ENCODE results near the gene PLOD3. TPM values are rescaled to one million over a fixed set of nuclear protein-coding genes. Genes with fewer than 3 reads are reported as not detected.

Gene PLOD3
- total and polyA plus RNA-seq, 2 experiments from 2014 or later = 149 to 189 TPM

DNA sequence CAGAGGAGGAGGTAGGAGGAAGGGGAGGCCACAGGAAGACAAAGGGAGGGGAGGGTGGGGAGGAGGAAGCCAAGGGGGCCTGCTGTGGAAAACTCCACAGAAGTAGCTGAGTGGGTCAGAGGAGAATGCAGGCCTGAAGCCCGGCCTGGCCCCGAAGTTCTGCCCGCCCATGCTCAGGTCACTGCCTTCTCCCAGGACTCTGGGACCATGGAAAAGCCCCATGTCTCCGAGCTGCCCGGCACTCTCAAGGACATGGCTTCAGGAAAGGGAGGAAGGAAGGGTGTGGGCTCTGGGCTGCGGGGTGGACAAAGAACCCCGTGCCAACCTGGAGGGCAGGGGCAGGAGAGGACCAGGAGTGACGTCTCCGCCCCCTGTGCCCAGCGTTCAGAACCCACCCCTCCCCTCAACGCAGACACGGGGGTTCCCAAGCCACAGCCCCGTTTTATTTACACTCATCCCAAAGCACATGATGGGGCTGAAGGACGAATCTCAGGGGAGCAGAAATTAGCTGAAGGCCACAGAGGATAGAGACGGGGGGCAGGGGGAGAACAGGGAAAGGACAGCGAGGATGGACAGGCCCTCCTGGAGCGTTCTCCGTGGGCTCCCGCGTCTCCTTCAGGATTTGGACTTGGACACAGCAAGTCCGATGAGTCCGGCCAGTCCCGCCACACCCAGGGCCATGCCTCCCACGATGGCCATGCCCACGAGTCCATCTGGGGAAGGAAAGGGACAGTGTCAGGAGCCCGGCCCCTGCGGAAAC, 22.0 kb upstream of the PLOD3 start:
- H3K27ac ChIP-seq = no peak overlapping the region
- H3K79me2 ChIP-seq (ENCODE audit: insufficient read depth) = peaks cover 40% of the 10 kb centered on the region
- no peak for DNase-seq

DNA sequence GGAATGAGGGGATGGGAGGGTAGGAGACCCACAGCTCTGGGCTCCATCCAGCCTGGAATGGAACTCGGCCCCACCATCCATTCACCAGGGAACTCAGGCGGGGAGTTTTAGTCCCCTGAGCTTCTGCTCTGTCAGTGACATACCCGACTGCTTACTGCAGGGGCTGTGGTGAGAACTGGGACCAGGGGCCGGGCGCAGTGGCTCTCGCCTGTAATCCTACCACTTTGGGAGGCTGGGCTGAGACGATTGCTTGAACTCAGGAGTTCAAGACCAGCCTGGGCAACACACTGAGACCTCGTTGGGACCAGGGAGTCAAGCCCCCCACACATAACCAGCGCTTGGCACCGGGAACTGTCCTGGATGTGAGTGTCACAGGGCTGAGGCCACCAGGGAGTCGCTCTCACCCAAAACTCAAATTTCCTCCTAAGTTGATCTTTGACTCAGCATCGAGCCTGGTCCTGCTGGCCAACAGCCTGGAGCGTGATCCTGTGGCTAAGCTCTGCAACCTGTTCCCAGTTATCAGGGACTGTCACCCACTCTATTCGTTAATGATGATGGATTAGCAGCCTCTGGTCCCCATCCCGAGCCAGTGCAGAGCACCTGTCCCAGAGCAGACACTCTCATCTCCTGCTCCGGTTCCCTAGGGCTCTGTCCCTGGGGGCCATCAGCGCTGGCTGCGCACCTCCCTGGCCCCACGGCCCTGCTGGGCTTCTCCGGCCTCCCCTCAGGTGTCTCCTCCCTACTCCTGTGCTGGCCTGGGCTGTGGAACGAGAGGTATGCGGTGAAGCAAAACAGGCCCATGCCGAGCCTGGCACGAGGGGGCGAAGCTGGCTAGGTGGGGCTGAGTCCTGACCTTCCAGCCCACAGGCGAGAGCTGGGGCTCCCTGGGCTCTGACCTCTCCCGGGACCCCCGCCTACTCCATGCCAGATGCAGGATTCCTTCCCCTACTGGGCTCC, 21.1 kb upstream of the PLOD3 start:
- TF ChIP-seq EZH2phosphoT487 (IDR thresholded peaks at IDR 0.05; ENCODE audit: insufficient read depth, low read depth) (no peak), EZH2 (IDR thresholded peaks at IDR 0.05; ENCODE audit: insufficient read depth, poor library complexity, severe bottlenecking) (no peak)
- Histone ChIP-seq H3K4me2 (ENCODE audit: unreplicated experiment) (no peak overlapping the region), H3K36me3 (ENCODE audit: low read depth) (no peaks in the 10 kb centered on the region), H3K9ac (0 out of 2 replicates have a peak overlapping the region, but pooled peaks have one; percentile 18), H2AFZ (no peak overlapping the region), H3K27me3 (replicated peaks; ENCODE audit: insufficient read depth) (no peaks in the 10 kb centered on the region), H4K20me1 (ENCODE audit: insufficient read depth) (no peaks in the 10 kb centered on the region), H3K79me2 (ENCODE audit: insufficient read depth) (peaks cover 37% of the 10 kb centered on the region), H3K4me3 (no peak overlapping the region), H3K9me2 (ENCODE audit: insufficient read depth) (no peaks in the 10 kb centered on the region), H3K9me3 (ENCODE audit: low read depth) (no peaks in the 10 kb centered on the region), H3K27ac (peak overlapping the region; percentile 21), H3F3A (ENCODE audit: insufficient read depth) (peaks cover 10% of the 10 kb centered on the region), H3K4me1 (ENCODE audit: insufficient read depth) (peaks cover 17% of the 10 kb centered on the region)
- in situ Hi-C loops (cut with MboI) = no loop called here
- no peak for DNase-seq
- 77 to 83% methylated on average over 26 to 28 of the region's 28 CpGs for WGBS, 2 experiments (ENCODE audit: low coverage in 1 of 2, low lambda C conversion rate in 2 of 2, missing lambda C conversion rate in 2 of 2)

More for the DNA sequence above, 22.0 kb upstream of the PLOD3 start:
- H3K4me3 ChIP-seq = no peak overlapping the region
- no peak overlapping the region for H3K9ac ChIP-seq
- no peaks in the 10 kb centered on the region for H3K9me3 ChIP-seq (ENCODE audit: low read depth)
- H3K36me3 ChIP-seq (ENCODE audit: low read depth) = no peaks in the 10 kb centered on the region
- no peak overlapping the region for H3K4me2 ChIP-seq (ENCODE audit: unreplicated experiment)
- no peaks in the 10 kb centered on the region for H3K27me3 ChIP-seq (replicated peaks; ENCODE audit: insufficient read depth)
- in situ Hi-C loops (cut with MboI) = no loop called here
- no peak for TF ChIP-seq EZH2phosphoT487 (IDR thresholded peaks at IDR 0.05; ENCODE audit: insufficient read depth, low read depth)
- TF ChIP-seq EZH2 (IDR thresholded peaks at IDR 0.05; ENCODE audit: insufficient read depth, poor library complexity, severe bottlenecking) = no peak
- no peak overlapping the region for H2AFZ ChIP-seq
- H3F3A ChIP-seq (ENCODE audit: insufficient read depth) = peaks cover 15% of the 10 kb centered on the region
- WGBS, 2 experiments (ENCODE audit: low coverage in 1 of 2, low lambda C conversion rate in 2 of 2, missing lambda C conversion rate in 2 of 2) = 76 to 85% methylated on average over 18 to 27 of the region's 27 CpGs
- no peaks in the 10 kb centered on the region for H4K20me1 ChIP-seq (ENCODE audit: insufficient read depth)
- H3K4me1 ChIP-seq (ENCODE audit: insufficient read depth) = peaks cover 20% of the 10 kb centered on the region
- no peaks in the 10 kb centered on the region for H3K9me2 ChIP-seq (ENCODE audit: insufficient read depth)

DNA sequence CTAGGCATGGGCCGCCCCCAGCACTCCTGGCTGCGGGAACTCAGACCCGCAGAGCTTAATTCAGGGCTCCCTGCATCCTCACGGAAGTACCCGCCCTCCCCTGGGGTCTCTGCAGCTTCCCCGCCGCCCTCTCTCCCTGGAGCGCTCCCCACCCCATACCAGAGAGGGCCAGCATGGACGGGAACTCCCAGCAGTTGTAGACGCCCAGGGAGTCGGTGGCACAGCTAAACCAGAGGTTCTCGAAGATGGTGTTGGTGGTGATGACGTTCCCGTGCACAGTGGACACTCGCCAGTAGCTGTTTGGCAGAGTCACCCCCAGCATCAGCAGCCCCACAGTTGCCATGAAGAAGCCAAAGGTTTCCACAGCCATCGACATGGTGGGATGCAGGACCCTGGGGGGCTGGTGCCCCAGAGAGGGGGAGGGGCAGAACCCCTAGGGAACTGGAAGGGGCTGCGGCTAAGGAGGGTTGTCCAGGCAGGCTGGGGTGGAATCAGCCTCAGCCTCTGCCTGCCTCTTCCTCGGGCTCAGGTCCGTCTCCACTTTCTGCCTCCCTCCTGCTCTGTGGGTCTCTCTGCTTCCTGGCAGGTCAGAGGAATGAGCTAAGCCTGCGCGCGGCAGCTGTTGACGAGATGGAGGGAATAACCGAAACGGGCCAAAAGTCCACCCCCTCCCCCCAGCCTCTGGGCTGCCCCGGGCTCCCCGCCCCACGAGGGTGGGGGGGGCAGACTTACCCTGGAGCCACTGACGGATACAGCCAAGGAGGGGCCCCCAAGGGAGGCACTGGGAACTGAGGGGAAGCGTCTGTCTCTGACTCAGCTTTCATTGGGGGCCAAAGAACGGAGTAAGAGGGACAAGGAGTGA, 20.1 kb upstream of the PLOD3 start, which contains the start of gene CLDN15:
Gene CLDN15 (minus strand): TSS at position 597 of the 862 bp plus-strand sequence. CDS start 221 bp downstream, at position 376.
- no peaks in the 10 kb centered on the region for H3K27me3 ChIP-seq (replicated peaks; ENCODE audit: insufficient read depth)
- no peaks in the 10 kb centered on the region for H4K20me1 ChIP-seq (ENCODE audit: insufficient read depth)
- no peak within 1 kb of the TSS for H3K4me2 ChIP-seq (ENCODE audit: unreplicated experiment)
- no peaks in the 10 kb centered on the region for H3K9me3 ChIP-seq (ENCODE audit: low read depth)
- no peaks in the 10 kb centered on the region for H3K9me2 ChIP-seq (ENCODE audit: insufficient read depth)
- peak; percentile 69 for DNase-seq
- H3K4me3 ChIP-seq = no peak within 1 kb of the TSS
- H3K36me3 ChIP-seq (ENCODE audit: low read depth) = no peaks in the 10 kb centered on the region
- H2AFZ ChIP-seq = no peak within 1 kb of the TSS
- in situ Hi-C loops (cut with MboI) = no loop called here
- H3K4me1 ChIP-seq (ENCODE audit: insufficient read depth) = peaks cover 10% of the 10 kb centered on the region; the same call in 1 of the 2 replicates
- WGBS, 2 experiments (ENCODE audit: low coverage in 1 of 2, low lambda C conversion rate in 2 of 2, missing lambda C conversion rate in 2 of 2) = 55 to 56% methylated on average over 24 to 31 of the region's 31 CpGs
- peaks cover 27% of the 10 kb centered on the region for H3K79me2 ChIP-seq (ENCODE audit: insufficient read depth)
- no peaks in the 10 kb centered on the region for H3F3A ChIP-seq (ENCODE audit: insufficient read depth)
- peak within 1 kb of the TSS; percentile 24 for H3K27ac ChIP-seq
- H3K9ac ChIP-seq = peak within 1 kb of the TSS; percentile 18; the same call in 1 of the 2 replicates
- TF ChIP-seq EZH2 (IDR thresholded peaks at IDR 0.05; ENCODE audit: insufficient read depth, poor library complexity, severe bottlenecking) = no peak
- no peak for TF ChIP-seq EZH2phosphoT487 (IDR thresholded peaks at IDR 0.05; ENCODE audit: insufficient read depth, low read depth)

Measured in GM23248 (cell line).